IMR-90 (cell line): Measurements from ENCODE around the gene RCHY1.
A peak's percentile ranks its signal among the peaks of the same experiment; 100 is the strongest.

ENCODE experiments used
- CTCF ChIP-seq: conservative IDR thresholded peaks from 2 replicates; pipeline ENCODE4 v1.5.1; 2012; ENCODE audit warnings: mild to moderate bottlenecking, low read depth, low read length, improper control_type of control experiment
- MXI1 ChIP-seq: IDR thresholded peaks from 2 replicates; pipeline ENCODE4 v1.6.1; 2012; ENCODE audit warnings: low read depth, mild to moderate bottlenecking, low read length, moderate library complexity, borderline replicate concordance
- POLR2A ChIP-seq: IDR thresholded peaks from 2 replicates; pipeline ENCODE4 v1.6.1; 2012; ENCODE audit warnings: mild to moderate bottlenecking, low read depth, low read length

GRCh38 chr4:75432683-75433082 lies 81.5 kb downstream of the RCHY1 start:
- TF ChIP-seq POLR2A (no peak), CTCF (peak; percentile 22; the same call in 1 of the 2 replicates), MXI1 (no peak)
